ENCODE data around the gene FCN3.

FCN3 gene

DNA sequence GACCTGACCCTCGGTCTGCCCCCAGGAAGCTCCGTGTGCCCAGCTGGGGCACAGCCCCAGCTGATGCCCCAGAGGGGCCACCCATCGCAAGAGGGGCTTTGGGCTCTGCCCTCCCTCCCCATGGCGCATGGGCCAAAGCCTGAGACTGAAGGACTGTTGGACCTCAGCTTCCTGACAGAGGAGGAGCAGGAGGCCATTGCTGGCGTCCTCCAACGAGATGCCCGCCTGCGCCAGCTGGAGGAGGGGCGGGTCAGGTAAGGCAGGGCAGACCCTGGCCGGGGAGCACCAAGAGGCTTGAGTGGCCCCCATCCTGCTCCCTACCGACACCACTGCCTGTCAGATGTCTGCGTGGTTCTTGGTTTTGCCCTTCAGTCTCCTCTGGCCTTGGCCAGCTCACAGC is 29.4 kb downstream of the FCN3 start:
- no peak overlapping the region for H3K4me3 ChIP-seq (ENCODE audit: control insufficient read depth, low read depth, low read length)
- TF ChIP-seq, protein P1, sequence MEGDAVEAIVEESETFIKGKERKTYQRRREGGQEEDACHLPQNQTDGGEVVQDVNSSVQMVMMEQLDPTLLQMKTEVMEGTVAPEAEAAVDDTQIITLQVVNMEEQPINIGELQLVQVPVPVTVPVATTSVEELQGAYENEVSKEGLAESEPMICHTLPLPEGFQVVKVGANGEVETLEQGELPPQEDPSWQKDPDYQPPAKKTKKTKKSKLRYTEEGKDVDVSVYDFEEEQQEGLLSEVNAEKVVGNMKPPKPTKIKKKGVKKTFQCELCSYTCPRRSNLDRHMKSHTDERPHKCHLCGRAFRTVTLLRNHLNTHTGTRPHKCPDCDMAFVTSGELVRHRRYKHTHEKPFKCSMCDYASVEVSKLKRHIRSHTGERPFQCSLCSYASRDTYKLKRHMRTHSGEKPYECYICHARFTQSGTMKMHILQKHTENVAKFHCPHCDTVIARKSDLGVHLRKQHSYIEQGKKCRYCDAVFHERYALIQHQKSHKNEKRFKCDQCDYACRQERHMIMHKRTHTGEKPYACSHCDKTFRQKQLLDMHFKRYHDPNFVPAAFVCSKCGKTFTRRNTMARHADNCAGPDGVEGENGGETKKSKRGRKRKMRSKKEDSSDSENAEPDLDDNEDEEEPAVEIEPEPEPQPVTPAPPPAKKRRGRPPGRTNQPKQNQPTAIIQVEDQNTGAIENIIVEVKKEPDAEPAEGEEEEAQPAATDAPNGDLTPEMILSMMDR (conservative IDR thresholded peaks at IDR 0.05; ENCODE audit: control insufficient read depth, insufficient read depth, low read depth, low read length): no peak
- DNase-seq (ENCODE audit: low read depth): no peak

GRCh38 chr1:27343639-27344025 is 31.0 kb downstream of the FCN3 start:
- no peak overlapping the region for H3K4me3 ChIP-seq (ENCODE audit: control insufficient read depth, low read depth, low read length)
- DNase-seq (ENCODE audit: low read depth): no peak
- TF ChIP-seq, protein P1 (conservative IDR thresholded peaks at IDR 0.05; ENCODE audit: control insufficient read depth, insufficient read depth, low read depth, low read length): no peak

GRCh38 chr1:27342778-27343638 is 31.6 kb downstream of the FCN3 start:
- TF ChIP-seq, protein P1 (conservative IDR thresholded peaks at IDR 0.05; ENCODE audit: control insufficient read depth, insufficient read depth, low read depth, low read length): no peak
- H3K4me3 ChIP-seq (ENCODE audit: control insufficient read depth, low read depth, low read length): no peak overlapping the region
- no peak for DNase-seq (ENCODE audit: low read depth)

- no peak for DNase-seq (ENCODE audit: low read depth)
- TF ChIP-seq, protein P1 (conservative IDR thresholded peaks at IDR 0.05; ENCODE audit: control insufficient read depth, insufficient read depth, low read depth, low read length): no peak
- H3K4me3 ChIP-seq (ENCODE audit: control insufficient read depth, low read depth, low read length): no peak overlapping the region
Measured at GRCh38 chr1:27342391-27342777, 32.2 kb downstream of the FCN3 start.

- TF ChIP-seq, protein P1 (conservative IDR thresholded peaks at IDR 0.05; ENCODE audit: control insufficient read depth, insufficient read depth, low read depth, low read length): no peak
- peak; percentile 62 for DNase-seq (ENCODE audit: low read depth)
- no peak within 1 kb of the TSS for H3K4me3 ChIP-seq (ENCODE audit: control insufficient read depth, low read depth, low read length)
Measured at GRCh38 chr1:27341525-27342252, 32.9 kb downstream of the FCN3 start, which contains the start of gene SYTL1. SYTL1 (plus strand) TSS chr1:27342022; CDS start chr1:27345335, 3,313 bp downstream.

- no peak overlapping the region for H3K4me3 ChIP-seq (ENCODE audit: control insufficient read depth, low read depth, low read length)
- no peak for DNase-seq (ENCODE audit: low read depth)
- TF ChIP-seq, protein P1 (conservative IDR thresholded peaks at IDR 0.05; ENCODE audit: control insufficient read depth, insufficient read depth, low read depth, low read length): no peak
Measured at GRCh38 chr1:27339213-27339612, 35.4 kb downstream of the FCN3 start.
